ENCODE results near the gene CNOT6. TPM values are rescaled to one million over a fixed set of nuclear protein-coding genes. Genes with fewer than 3 reads are reported as not detected.

The CNOT6 gene
- total and polyA plus RNA-seq, 3 donors from 2014 or later = 22.1 to 29.7 (median 28.9) TPM

DNA sequence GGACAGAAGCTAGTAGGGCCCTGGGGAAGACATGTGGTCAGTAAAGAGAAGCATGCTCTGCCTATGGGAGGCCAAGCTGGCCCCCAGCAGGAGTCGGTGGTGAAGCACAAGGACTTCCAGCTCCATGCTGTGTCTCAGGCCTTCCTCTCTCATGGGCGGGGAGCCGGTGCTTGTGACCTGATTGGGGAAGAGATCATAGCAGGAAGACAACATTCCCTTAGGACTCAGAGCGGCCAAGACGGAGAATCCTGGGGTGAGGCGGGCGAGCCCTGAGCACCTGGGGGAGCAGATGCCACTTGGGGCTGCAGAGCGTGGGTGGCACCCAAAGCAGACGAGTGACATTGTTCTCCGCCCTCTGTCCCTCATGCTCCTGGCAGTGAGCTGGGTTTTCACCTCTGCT lies 33.3 kb upstream of the CNOT6 start:
- Histone ChIP-seq H3K27me3 (no peaks in the 10 kb centered on the region), H3K9me3 (no peaks in the 10 kb centered on the region), H3K4me3 (no peak overlapping the region), H3K4me1 (no peaks in the 10 kb centered on the region), H3K27ac (no peak overlapping the region), H3K36me3 (ENCODE audit: low read depth, missing control alignments) (no peaks in the 10 kb centered on the region)
- DNase-seq = no peak
- WGBS, 2 donors = 88 to 93% methylated on average over 8 to 10 of the region's 10 CpGs
- intact Hi-C loops (cut with DNase I; ENCODE audit: low total_unique reads) = no loop called here
- TF ChIP-seq POLR2A (IDR thresholded peaks at IDR 0.05) = no peak
- TF ChIP-seq, protein P1, sequence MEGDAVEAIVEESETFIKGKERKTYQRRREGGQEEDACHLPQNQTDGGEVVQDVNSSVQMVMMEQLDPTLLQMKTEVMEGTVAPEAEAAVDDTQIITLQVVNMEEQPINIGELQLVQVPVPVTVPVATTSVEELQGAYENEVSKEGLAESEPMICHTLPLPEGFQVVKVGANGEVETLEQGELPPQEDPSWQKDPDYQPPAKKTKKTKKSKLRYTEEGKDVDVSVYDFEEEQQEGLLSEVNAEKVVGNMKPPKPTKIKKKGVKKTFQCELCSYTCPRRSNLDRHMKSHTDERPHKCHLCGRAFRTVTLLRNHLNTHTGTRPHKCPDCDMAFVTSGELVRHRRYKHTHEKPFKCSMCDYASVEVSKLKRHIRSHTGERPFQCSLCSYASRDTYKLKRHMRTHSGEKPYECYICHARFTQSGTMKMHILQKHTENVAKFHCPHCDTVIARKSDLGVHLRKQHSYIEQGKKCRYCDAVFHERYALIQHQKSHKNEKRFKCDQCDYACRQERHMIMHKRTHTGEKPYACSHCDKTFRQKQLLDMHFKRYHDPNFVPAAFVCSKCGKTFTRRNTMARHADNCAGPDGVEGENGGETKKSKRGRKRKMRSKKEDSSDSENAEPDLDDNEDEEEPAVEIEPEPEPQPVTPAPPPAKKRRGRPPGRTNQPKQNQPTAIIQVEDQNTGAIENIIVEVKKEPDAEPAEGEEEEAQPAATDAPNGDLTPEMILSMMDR (IDR thresholded peaks at IDR 0.05) = no peak

GRCh38 chr5:180461303-180461702 lies 32.9 kb upstream of the CNOT6 start:
- H3K9me3 ChIP-seq = no peaks in the 10 kb centered on the region
- WGBS, 2 donors = 83 to 87% methylated on average over 9 of the region's 9 CpGs
- no peak overlapping the region for H3K4me3 ChIP-seq
- H3K36me3 ChIP-seq (ENCODE audit: low read depth, missing control alignments) = no peaks in the 10 kb centered on the region
- H3K4me1 ChIP-seq = no peaks in the 10 kb centered on the region
- DNase-seq = no peak
- no peak for TF ChIP-seq POLR2A (IDR thresholded peaks at IDR 0.05)
- TF ChIP-seq, protein P1 (IDR thresholded peaks at IDR 0.05) = no peak
- intact Hi-C loops (cut with DNase I; ENCODE audit: low total_unique reads) = no loop called here
- no peaks in the 10 kb centered on the region for H3K27me3 ChIP-seq
- H3K27ac ChIP-seq = no peak overlapping the region

GRCh38 chr5:180463216-180463900 lies 30.8 kb upstream of the CNOT6 start:
- intact Hi-C loops (cut with DNase I; ENCODE audit: low total_unique reads) = no loop called here
- 67 to 72% methylated on average over 3 to 8 of the region's 8 CpGs for WGBS, 2 donors
- no peak for DNase-seq

GRCh38 chr5:180463916-180464602 lies 30.1 kb upstream of the CNOT6 start:
- TF ChIP-seq, protein P1 (IDR thresholded peaks at IDR 0.05) = no peak
- TF ChIP-seq POLR2A (IDR thresholded peaks at IDR 0.05) = no peak
- DNase-seq = no peak
- H3K36me3 ChIP-seq (ENCODE audit: low read depth, missing control alignments) = no peaks in the 10 kb centered on the region
- no peaks in the 10 kb centered on the region for H3K9me3 ChIP-seq
- no peak overlapping the region for H3K4me3 ChIP-seq
- no peak overlapping the region for H3K27ac ChIP-seq
- intact Hi-C loops (cut with DNase I; ENCODE audit: low total_unique reads) = no loop called here
- no peaks in the 10 kb centered on the region for H3K27me3 ChIP-seq
- no peaks in the 10 kb centered on the region for H3K4me1 ChIP-seq
- WGBS, 2 donors = 63 to 77% methylated on average over 3 to 13 of the region's 13 CpGs

More at GRCh38 chr5:180463216-180463900, 30.8 kb upstream of the CNOT6 start:
- Histone ChIP-seq H3K4me3 (no peak overlapping the region), H3K27me3 (no peaks in the 10 kb centered on the region), H3K9me3 (no peaks in the 10 kb centered on the region), H3K27ac (no peak overlapping the region), H3K36me3 (ENCODE audit: low read depth, missing control alignments) (no peaks in the 10 kb centered on the region), H3K4me1 (no peaks in the 10 kb centered on the region)
- TF ChIP-seq POLR2A (IDR thresholded peaks at IDR 0.05) = no peak
- TF ChIP-seq, protein P1 (IDR thresholded peaks at IDR 0.05) = no peak

Data from testis (tissue), 3 donors.